Measurements from ENCODE around the gene COMTD1. TPM values are rescaled to one million over a fixed set of nuclear protein-coding genes. Genes with fewer than 3 reads are reported as not detected.

The COMTD1 gene
- total and polyA plus RNA-seq, 10 of the 15 experiments (the other 5 are each of a cell fraction or from before 2014, with no cell fraction given), result 0.39 to 64.3 (median 26.0) TPM

DNA sequence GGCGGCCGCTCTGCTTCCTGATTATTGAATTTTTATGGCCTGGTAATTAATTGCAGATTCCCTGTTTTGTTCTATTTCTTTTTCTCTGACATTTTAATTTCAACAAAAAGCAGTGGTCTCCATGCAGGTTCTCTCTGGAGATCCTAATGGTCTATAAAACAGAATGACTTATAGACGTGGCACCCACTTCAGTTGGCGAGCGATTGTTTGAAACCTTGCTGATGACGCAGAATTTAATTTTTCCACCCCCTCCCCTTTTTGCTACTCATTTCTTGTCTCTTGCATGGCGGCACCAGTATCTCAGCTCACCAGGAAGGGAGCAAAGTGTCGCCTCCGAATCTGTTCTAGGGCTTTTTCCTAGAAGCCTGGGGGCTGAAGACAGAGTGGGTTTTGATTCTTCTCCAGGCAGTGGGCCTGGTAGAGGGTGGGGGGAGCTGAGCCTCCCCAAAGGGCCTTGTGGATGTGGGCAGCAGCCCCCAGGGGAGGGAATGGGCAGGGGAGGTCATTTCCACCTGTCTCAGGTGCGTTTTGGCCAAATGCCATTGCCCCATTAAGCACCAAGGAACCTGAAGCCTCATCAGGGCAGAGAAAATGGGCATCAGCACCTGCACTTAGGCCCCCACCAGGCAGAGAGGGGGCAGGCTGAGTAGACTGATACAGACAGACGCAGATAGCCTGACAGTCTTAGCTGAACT is 3.5 kb upstream of the COMTD1 start:
- DNase-seq (ENCODE audit: low read depth, low spot score) (no peak), FAIRE-seq (no peak), ATAC-seq (no peak)
- SMC1A ChIA-PET (ENCODE audit: uncharacterized antibody, unreplicated experiment), result interaction anchor here (1.6 kb wide), 1 partner anchor 45 kb away, joined by 3 read pairs; no protein-coding TSS in a partner anchor
- WGBS (ENCODE audit: insufficient coverage, insufficient replicate concordance, low lambda C conversion rate, missing lambda C conversion rate), result 43% methylated on average over 11 of the region's 11 CpGs
- in situ Hi-C loops (cut with MboI) (loop anchor here (10.0 kb wide), 2 partner anchors 974 to 1354 kb away; no protein-coding TSS in a partner anchor), intact Hi-C loops (cut with micrococcal nuclease; ENCODE audit: unreplicated experiment) (loop anchor here (5.0 kb wide), 1 partner anchor 212 kb away; no protein-coding TSS in a partner anchor)
- RAD21 ChIA-PET (ENCODE audit: unreplicated experiment), result no interaction called here
- POLR2A ChIA-PET, result interaction anchor here (0.6 kb wide), 1 partner anchor 22 kb away, joined by 4 read pairs; no protein-coding TSS in a partner anchor
- CTCF ChIA-PET, result interaction anchor here (0.6 to 14.5 kb wide), 2 partner anchors 50 to 848 kb away, joined by 3 to 207 read pairs; no protein-coding TSS in a partner anchor
- Histone ChIP-seq H3K4me2 (ENCODE audit: control insufficient read depth, insufficient read depth) (no peak overlapping the region), H3K36me3 (ENCODE audit: control insufficient read depth in 2 of 2, insufficient read depth in 2 of 2, low read length in 1 of 2) (no peaks in the 10 kb centered on the region), H3K9me3 (replicated peaks; ENCODE audit: control insufficient read depth, insufficient read depth, low read length) (no peaks in the 10 kb centered on the region), H3K79me2 (ENCODE audit: control insufficient read depth, insufficient read depth, low read length) (peaks cover 8% of the 10 kb centered on the region), H3K9ac (ENCODE audit: control insufficient read depth, insufficient read depth, low read length) (no peak overlapping the region), H3K27ac (ENCODE audit: control insufficient read depth, insufficient read depth) (no peak overlapping the region), H3K4me3 (no peak overlapping the region), H4K20me1 (ENCODE audit: control insufficient read depth, insufficient read depth) (no peaks in the 10 kb centered on the region), H2AFZ (ENCODE audit: control insufficient read depth, low read depth, low read length) (no peak overlapping the region), H3K27me3 (replicated peaks in 1 of 2; ENCODE audit: control insufficient read depth in 2 of 2, insufficient read depth in 2 of 2, low read length in 1 of 2) (no peaks in the 10 kb centered on the region), H3K4me1 (ENCODE audit: control insufficient read depth, insufficient read depth, low read length) (peaks cover 4% of the 10 kb centered on the region)
- BruUV-seq (replicated peaks), result no TSS peak
- no peak for TF ChIP-seq SRF (IDR thresholded peaks at IDR 0.05; ENCODE audit: low read depth in 2 of 2, low read length in 2 of 2)
- TF ChIP-seq HDAC6 (IDR thresholded peaks at IDR 0.05; ENCODE audit: unreplicated experiment), result no peak
- no peak for TF ChIP-seq EZH2 (IDR thresholded peaks at IDR 0.05; ENCODE audit: borderline replicate concordance, control insufficient read depth, low read depth, low read length)
- TF ChIP-seq SREBF2 (IDR thresholded peaks at IDR 0.05; ENCODE audit: low read length), result no peak
- TF ChIP-seq, protein P1, sequence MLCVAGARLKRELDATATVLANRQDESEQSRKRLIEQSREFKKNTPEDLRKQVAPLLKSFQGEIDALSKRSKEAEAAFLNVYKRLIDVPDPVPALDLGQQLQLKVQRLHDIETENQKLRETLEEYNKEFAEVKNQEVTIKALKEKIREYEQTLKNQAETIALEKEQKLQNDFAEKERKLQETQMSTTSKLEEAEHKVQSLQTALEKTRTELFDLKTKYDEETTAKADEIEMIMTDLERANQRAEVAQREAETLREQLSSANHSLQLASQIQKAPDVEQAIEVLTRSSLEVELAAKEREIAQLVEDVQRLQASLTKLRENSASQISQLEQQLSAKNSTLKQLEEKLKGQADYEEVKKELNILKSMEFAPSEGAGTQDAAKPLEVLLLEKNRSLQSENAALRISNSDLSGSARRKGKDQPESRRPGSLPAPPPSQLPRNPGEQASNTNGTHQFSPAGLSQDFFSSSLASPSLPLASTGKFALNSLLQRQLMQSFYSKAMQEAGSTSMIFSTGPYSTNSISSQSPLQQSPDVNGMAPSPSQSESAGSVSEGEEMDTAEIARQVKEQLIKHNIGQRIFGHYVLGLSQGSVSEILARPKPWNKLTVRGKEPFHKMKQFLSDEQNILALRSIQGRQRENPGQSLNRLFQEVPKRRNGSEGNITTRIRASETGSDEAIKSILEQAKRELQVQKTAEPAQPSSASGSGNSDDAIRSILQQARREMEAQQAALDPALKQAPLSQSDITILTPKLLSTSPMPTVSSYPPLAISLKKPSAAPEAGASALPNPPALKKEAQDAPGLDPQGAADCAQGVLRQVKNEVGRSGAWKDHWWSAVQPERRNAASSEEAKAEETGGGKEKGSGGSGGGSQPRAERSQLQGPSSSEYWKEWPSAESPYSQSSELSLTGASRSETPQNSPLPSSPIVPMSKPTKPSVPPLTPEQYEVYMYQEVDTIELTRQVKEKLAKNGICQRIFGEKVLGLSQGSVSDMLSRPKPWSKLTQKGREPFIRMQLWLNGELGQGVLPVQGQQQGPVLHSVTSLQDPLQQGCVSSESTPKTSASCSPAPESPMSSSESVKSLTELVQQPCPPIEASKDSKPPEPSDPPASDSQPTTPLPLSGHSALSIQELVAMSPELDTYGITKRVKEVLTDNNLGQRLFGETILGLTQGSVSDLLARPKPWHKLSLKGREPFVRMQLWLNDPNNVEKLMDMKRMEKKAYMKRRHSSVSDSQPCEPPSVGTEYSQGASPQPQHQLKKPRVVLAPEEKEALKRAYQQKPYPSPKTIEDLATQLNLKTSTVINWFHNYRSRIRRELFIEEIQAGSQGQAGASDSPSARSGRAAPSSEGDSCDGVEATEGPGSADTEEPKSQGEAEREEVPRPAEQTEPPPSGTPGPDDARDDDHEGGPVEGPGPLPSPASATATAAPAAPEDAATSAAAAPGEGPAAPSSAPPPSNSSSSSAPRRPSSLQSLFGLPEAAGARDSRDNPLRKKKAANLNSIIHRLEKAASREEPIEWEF (IDR thresholded peaks at IDR 0.05; ENCODE audit: insufficient replicate concordance, low read depth, low read length), result no peak
- TF ChIP-seq ESRRA (IDR thresholded peaks at IDR 0.05; ENCODE audit: low read length), result no peak
- no peak for TF ChIP-seq IRF4 (IDR thresholded peaks at IDR 0.05; ENCODE audit: low read depth, low read length)
- TF ChIP-seq MEF2A (IDR thresholded peaks at IDR 0.05; ENCODE audit: insufficient read depth, low read depth, low read length), result no peak
- TF ChIP-seq RFX5 (IDR thresholded peaks at IDR 0.05; ENCODE audit: low read depth, low read length), result no peak
- TF ChIP-seq MTA3 (IDR thresholded peaks at IDR 0.05; ENCODE audit: borderline replicate concordance, low read length), result no peak
- no peak for TF ChIP-seq CREM (IDR thresholded peaks at IDR 0.05; ENCODE audit: low read depth)
- no peak for TF ChIP-seq POLR2A (IDR thresholded peaks at IDR 0.05; ENCODE audit: low read depth, low read length)
- TF ChIP-seq, protein P2, sequence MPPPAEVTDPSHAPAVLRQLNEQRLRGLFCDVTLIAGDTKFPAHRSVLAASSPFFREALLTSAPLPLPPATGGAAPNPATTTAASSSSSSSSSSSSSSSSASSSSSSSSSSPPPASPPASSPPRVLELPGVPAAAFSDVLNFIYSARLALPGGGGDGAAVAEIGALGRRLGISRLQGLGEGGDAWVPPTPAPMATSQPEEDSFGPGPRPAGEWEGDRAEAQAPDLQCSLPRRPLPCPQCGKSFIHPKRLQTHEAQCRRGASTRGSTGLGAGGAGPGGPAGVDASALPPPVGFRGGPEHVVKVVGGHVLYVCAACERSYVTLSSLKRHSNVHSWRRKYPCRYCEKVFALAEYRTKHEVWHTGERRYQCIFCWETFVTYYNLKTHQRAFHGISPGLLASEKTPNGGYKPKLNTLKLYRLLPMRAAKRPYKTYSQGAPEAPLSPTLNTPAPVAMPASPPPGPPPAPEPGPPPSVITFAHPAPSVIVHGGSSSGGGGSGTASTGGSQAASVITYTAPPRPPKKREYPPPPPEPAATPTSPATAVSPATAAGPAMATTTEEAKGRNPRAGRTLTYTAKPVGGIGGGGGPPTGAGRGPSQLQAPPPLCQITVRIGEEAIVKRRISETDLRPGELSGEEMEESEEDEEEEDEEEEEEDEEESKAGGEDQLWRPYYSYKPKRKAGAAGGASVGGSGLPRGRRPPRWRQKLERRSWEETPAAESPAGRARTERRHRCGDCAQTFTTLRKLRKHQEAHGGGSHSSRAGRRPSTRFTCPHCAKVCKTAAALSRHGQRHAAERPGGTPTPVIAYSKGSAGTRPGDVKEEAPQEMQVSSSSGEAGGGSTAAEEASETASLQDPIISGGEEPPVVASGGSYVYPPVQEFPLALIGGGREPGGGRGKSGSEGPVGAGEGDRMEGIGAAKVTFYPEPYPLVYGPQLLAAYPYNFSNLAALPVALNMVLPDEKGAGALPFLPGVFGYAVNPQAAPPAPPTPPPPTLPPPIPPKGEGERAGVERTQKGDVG (CRISPR knock-in tag; IDR thresholded peaks at IDR 0.05), result no peak
- no peak for TF ChIP-seq NFIC (IDR thresholded peaks at IDR 0.05; ENCODE audit: low read depth, low read length)
- TF ChIP-seq, protein P3, sequence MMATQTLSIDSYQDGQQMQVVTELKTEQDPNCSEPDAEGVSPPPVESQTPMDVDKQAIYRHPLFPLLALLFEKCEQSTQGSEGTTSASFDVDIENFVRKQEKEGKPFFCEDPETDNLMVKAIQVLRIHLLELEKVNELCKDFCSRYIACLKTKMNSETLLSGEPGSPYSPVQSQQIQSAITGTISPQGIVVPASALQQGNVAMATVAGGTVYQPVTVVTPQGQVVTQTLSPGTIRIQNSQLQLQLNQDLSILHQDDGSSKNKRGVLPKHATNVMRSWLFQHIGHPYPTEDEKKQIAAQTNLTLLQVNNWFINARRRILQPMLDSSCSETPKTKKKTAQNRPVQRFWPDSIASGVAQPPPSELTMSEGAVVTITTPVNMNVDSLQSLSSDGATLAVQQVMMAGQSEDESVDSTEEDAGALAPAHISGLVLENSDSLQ (IDR thresholded peaks at IDR 0.05), result no peak

All from GM12878 (cell line).